BLaER1 treated with 17β-estradiol and CSF1 and Interleukin-3, amounts not matched to agents 10 nM and 100 nM (cell line): ENCODE measurements around the gene MTUS2.

Experiments
- H3K27ac ChIP-seq, 11 experiments: shearing (Covaris generic); formaldehyde crosslinking; 2 replicates each; pipeline ENCODE4 v1.8.1; 2022
- H3K27me3 ChIP-seq, 11 experiments: shearing (Covaris generic); formaldehyde crosslinking; 2 replicates each; pipeline ENCODE4 v1.8.1; 2022
- H3K36me3 ChIP-seq, 11 experiments: shearing (Covaris generic); formaldehyde crosslinking; 2 replicates each; pipeline ENCODE4 v1.8.1; 2022
- H3K4me1 ChIP-seq, 10 experiments: shearing (Covaris generic); formaldehyde crosslinking; 2 replicates each; pipeline ENCODE4 v1.8.1; 2022
- H3K4me2 ChIP-seq, 11 experiments: shearing (Covaris generic); formaldehyde crosslinking; 2 replicates each; pipeline ENCODE4 v1.8.1; 2022
- H3K4me3 ChIP-seq, 10 experiments: shearing (Covaris generic); formaldehyde crosslinking; 2 replicates each; pipeline ENCODE4 v1.8.1; 2022
- H3K9ac ChIP-seq, 11 experiments: shearing (Covaris generic); formaldehyde crosslinking; 2 replicates each; pipeline ENCODE4 v1.8.1; 2022
- H3K9me3 ChIP-seq, 11 experiments: shearing (Covaris generic); formaldehyde crosslinking; replicated peaks in 1 of 11; 2 replicates each; pipeline ENCODE4 v1.8.1; 2022
- H4K20me1 ChIP-seq, 11 experiments: shearing (Covaris generic); formaldehyde crosslinking; 2 replicates each; pipeline ENCODE4 v1.8.1; 2022
- Cebpa-rat ChIP-seq, 11 experiments: shearing (Covaris generic); IDR thresholded peaks; 2 replicates each; pipeline ENCODE4 v1.8.1; 2022

The MTUS2 gene

GRCh38 chr13:29101905-29102304, 281.8 kb downstream of the MTUS2 start:
- no peak overlapping the region for H3K27ac ChIP-seq
- H3K27me3 ChIP-seq = no peaks in the 10 kb centered on the region
- no peak overlapping the region for H3K9ac ChIP-seq
- H4K20me1 ChIP-seq = no peaks in the 10 kb centered on the region
- TF ChIP-seq Cebpa-rat (IDR thresholded peaks at IDR 0.05) = no peak
- H3K4me2 ChIP-seq = peak overlapping the region in 7 of 11 experiments; percentile 14 to 63 (median 38); a peak in 10 of 22 replicates
- no peaks in the 10 kb centered on the region for H3K36me3 ChIP-seq
- H3K4me1 ChIP-seq = peaks cover 0 to 14% (median 7%) of the 10 kb centered on the region in 10 experiments; a peak in 12 of 20 replicates
- peaks cover 0 to under 1% (median 0%) of the 10 kb centered on the region in 11 experiments; a peak in 2 of 22 replicates for H3K9me3 ChIP-seq
- H3K4me3 ChIP-seq = no peak overlapping the region

DNA sequence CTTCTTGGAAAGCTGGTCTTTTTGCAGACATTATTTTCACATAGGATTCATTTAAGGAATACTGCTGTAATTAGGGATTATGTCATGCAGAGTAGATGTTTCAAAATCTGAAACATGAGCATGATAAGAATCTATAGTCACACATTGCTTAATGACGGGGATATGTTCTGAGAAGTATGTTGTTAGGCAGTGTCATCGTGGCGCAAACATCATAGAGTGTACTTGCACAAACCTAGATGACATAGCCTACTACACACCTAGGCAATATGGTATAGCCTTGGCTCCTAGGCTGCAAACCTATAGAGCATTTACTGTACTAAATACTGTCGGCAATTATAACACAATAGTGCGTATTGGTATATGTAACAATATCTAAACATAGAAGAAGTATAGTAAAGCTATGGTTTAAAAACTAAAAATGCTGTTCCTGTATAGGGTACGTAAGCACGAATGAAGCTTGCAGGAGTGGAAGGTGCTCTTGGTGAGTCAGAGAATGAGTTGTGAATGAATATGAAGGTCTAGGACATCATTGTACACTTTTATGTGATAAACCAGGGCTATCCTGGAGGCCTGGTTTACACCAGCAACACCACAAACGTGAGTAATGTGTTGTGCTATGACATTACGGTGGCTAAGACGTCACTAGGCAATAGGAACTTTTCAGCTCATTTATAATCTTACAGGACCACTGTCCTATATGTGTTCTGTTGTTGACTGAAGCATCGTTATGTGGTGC, 283.1 kb downstream of the MTUS2 start:
- Histone ChIP-seq H3K36me3 (no peaks in the 10 kb centered on the region), H3K9me3 (no peaks in the 10 kb centered on the region), H3K4me2 (no peak overlapping the region), H3K4me1 (peaks cover 0 to 14% (median 7%) of the 10 kb centered on the region in 10 experiments; a peak in 12 of 20 replicates), H3K27me3 (no peaks in the 10 kb centered on the region), H3K4me3 (no peak overlapping the region), H3K27ac (no peak overlapping the region), H4K20me1 (no peaks in the 10 kb centered on the region), H3K9ac (no peak overlapping the region)
- TF ChIP-seq Cebpa-rat (IDR thresholded peaks at IDR 0.05) = no peak

DNA sequence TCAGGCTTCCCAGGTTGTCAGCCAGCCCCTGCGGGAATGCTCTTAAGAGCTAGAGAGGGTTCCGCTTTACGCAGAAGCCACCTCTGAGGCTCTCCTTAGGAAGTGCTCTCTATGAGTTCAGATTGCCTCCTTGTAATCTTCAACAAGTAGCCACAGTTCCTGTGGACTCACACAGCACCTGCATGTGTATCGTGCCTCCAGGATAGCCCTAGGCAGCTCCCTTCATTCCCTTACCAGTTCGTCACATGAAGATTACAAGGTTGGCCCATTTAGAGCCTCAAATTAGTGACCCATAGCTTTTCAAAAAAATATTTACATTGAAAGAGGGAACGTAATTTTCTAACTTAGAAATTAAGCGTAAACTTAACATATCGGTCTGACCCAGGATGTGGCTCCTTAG, 284.3 kb downstream of the MTUS2 start:
- Histone ChIP-seq H3K4me2 (no peak overlapping the region), H3K9ac (no peak overlapping the region), H3K27ac (no peak overlapping the region), H3K27me3 (no peaks in the 10 kb centered on the region), H3K9me3 (no peaks in the 10 kb centered on the region), H3K36me3 (no peaks in the 10 kb centered on the region), H3K4me3 (no peak overlapping the region), H3K4me1 (peaks cover 0 to 14% (median 7%) of the 10 kb centered on the region in 10 experiments; a peak in 12 of 20 replicates), H4K20me1 (no peaks in the 10 kb centered on the region)
- TF ChIP-seq Cebpa-rat (IDR thresholded peaks at IDR 0.05) = no peak

DNA sequence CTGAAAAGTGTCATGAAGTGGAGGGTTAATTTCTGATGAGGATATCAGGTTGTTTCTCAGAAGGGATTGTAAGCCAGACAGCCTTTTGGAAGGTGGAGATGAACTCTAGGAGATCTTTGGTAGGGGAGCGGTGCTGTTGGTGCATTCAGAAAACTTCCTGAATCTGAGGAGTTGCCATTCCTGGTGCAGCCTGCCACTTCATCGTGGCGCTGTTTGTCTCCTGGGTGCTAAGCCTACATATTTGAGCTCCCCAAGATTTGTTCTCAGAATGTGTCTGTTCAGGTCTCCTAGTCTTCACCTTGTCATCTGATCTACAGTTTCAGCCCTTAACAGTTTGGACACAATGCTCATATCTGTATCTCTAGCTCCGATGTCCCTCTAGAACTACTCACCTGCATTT, 285.6 kb downstream of the MTUS2 start:
- Histone ChIP-seq H3K4me3 (no peak overlapping the region), H3K36me3 (no peaks in the 10 kb centered on the region), H3K27ac (no peak overlapping the region), H3K27me3 (no peaks in the 10 kb centered on the region), H4K20me1 (no peaks in the 10 kb centered on the region), H3K9ac (no peak overlapping the region), H3K9me3 (no peaks in the 10 kb centered on the region), H3K4me1 (peaks cover 0 to 14% (median 7%) of the 10 kb centered on the region in 10 experiments; a peak in 12 of 20 replicates), H3K4me2 (no peak overlapping the region)
- no peak for TF ChIP-seq Cebpa-rat (IDR thresholded peaks at IDR 0.05)

DNA sequence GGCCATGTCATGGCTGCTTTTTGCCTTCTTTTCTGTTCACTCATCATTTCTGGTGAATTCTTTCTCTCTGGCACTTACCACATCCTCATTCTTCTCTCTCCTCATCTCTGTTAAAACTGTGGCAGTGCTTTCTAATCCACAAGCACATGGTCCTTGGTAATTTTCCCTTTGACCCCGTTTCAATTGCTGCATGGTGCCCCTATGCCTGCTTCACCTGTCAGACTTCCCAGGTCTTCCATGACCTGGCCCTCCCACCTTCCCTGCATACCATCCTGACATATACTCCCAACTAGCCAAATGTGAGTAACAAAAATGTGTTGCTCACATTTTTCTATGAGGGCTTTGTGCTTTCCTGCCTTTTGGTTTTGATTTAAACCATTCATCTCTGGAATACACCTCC, 286.5 kb downstream of the MTUS2 start:
- Histone ChIP-seq H3K9me3 (no peaks in the 10 kb centered on the region), H3K27ac (no peak overlapping the region), H4K20me1 (no peaks in the 10 kb centered on the region), H3K4me3 (no peak overlapping the region), H3K27me3 (no peaks in the 10 kb centered on the region), H3K36me3 (no peaks in the 10 kb centered on the region), H3K4me1 (peaks cover 0 to 8% (median 3%) of the 10 kb centered on the region in 10 experiments; a peak in 11 of 20 replicates), H3K4me2 (no peak overlapping the region), H3K9ac (no peak overlapping the region)
- TF ChIP-seq Cebpa-rat (IDR thresholded peaks at IDR 0.05) = no peak

DNA sequence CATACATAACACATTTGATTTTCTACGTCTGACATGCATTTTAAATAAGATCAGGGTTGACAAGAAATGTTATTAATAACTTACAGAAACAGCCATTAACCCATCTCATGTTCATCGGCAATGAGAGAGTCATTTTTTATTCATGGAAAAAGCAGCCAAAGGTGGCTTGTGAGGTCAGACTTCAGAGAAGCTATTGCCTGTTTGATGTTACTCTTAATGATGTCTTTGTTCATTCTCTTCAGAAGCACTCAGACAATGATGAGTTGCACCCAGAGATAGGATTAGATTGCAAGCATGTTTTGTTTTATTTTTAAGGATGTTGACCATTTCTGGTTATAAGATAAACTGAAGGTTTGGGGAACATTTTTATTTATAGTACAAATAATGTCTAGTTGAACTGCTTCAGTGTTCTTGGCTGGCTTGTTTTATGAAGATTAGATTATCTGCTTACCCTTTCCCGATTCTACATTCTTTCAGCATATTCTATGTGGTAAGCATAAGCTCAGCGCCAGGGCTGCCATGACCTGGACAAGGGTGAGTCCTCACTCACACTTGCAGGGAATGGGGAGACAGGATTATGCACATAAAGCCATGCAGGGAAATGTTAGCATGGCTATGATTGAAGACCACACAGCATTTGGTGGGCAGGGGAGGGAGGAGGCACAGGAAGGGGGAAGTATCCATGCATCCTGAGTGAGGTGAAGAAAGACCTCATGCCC, 288.1 kb downstream of the MTUS2 start:
- Histone ChIP-seq H3K27ac (no peak overlapping the region), H3K36me3 (no peaks in the 10 kb centered on the region), H3K4me3 (no peak overlapping the region), H3K4me2 (no peak overlapping the region), H4K20me1 (no peaks in the 10 kb centered on the region), H3K4me1 (peaks cover 0 to 4% (median 0%) of the 10 kb centered on the region in 10 experiments; a peak in 2 of 20 replicates), H3K9ac (no peak overlapping the region), H3K27me3 (no peaks in the 10 kb centered on the region), H3K9me3 (no peaks in the 10 kb centered on the region)
- TF ChIP-seq Cebpa-rat (IDR thresholded peaks at IDR 0.05) = no peak

GRCh38 chr13:29109987-29110386, 289.8 kb downstream of the MTUS2 start:
- no peak overlapping the region for H3K27ac ChIP-seq
- no peaks in the 10 kb centered on the region for H4K20me1 ChIP-seq
- no peak overlapping the region for H3K4me2 ChIP-seq
- H3K9me3 ChIP-seq = no peaks in the 10 kb centered on the region
- peaks cover 0 to 4% (median 0%) of the 10 kb centered on the region in 10 experiments; a peak in 2 of 20 replicates for H3K4me1 ChIP-seq
- H3K36me3 ChIP-seq = no peaks in the 10 kb centered on the region
- H3K4me3 ChIP-seq = no peak overlapping the region
- no peak for TF ChIP-seq Cebpa-rat (IDR thresholded peaks at IDR 0.05)
- no peak overlapping the region for H3K9ac ChIP-seq
- H3K27me3 ChIP-seq = no peaks in the 10 kb centered on the region

- no peaks in the 10 kb centered on the region for H3K27me3 ChIP-seq
- H3K27ac ChIP-seq = no peak overlapping the region
- H3K4me2 ChIP-seq = no peak overlapping the region
- H3K4me1 ChIP-seq = peaks cover 0 to 4% (median 0%) of the 10 kb centered on the region in 10 experiments; a peak in 2 of 20 replicates
- H3K36me3 ChIP-seq = no peaks in the 10 kb centered on the region
- TF ChIP-seq Cebpa-rat (IDR thresholded peaks at IDR 0.05) = no peak
- no peak overlapping the region for H3K9ac ChIP-seq
- H3K9me3 ChIP-seq = no peaks in the 10 kb centered on the region
- no peaks in the 10 kb centered on the region for H4K20me1 ChIP-seq
- H3K4me3 ChIP-seq = no peak overlapping the region
These were observed 291.3 kb downstream of the MTUS2 start for GRCh38 chr13:29111446-29111845.

- no peaks in the 10 kb centered on the region for H4K20me1 ChIP-seq
These were observed 295.7 kb downstream of the MTUS2 start for GRCh38 chr13:29115842-29116241.

More at GRCh38 chr13:29115842-29116241, 295.7 kb downstream of the MTUS2 start:
- no peaks in the 10 kb centered on the region for H3K4me1 ChIP-seq
- no peaks in the 10 kb centered on the region for H3K36me3 ChIP-seq
- TF ChIP-seq Cebpa-rat (IDR thresholded peaks at IDR 0.05) = no peak
- no peak overlapping the region for H3K4me2 ChIP-seq
- no peaks in the 10 kb centered on the region for H3K9me3 ChIP-seq
- H3K4me3 ChIP-seq = no peak overlapping the region
- H3K27ac ChIP-seq = no peak overlapping the region
- no peak overlapping the region for H3K9ac ChIP-seq
- H3K27me3 ChIP-seq = no peaks in the 10 kb centered on the region
